SU-DHL-6 (cell line): ENCODE measurements around the gene OBSCN.

Source experiments
- H2AFZ ChIP-seq: fragments of 200-600 bp; sonication (generic); 2 replicates; pipeline ENCODE4 v1.6.1; 2014; ENCODE audit warnings: low read depth, mild to moderate bottlenecking, moderate library complexity, mixed read lengths, antibody characterized with exemption, low read length; ENCODE audit not compliant: severe bottlenecking
- H3F3A ChIP-seq: fragments of 200-600 bp; shearing (Covaris generic); 2 replicates; pipeline ENCODE4 v1.6.0; 2016; ENCODE audit warnings: antibody characterized with exemption, mild to moderate bottlenecking; ENCODE audit not compliant: insufficient read depth
- H3K27ac ChIP-seq: fragments of 200-600 bp; sonication (generic); 2 replicates; pipeline ENCODE4 v1.5.1; 2016; ENCODE audit warnings: low read depth, mild to moderate bottlenecking, low read length, moderate library complexity, mixed read lengths
- H3K27me3 ChIP-seq: fragments of 200-600 bp; sonication (generic), shearing (Covaris generic); 2 replicates; pipeline ENCODE4 v1.6.0; 2014; ENCODE audit warnings: mild to moderate bottlenecking, low read length
- H3K36me3 ChIP-seq: fragments of 200-600 bp; sonication (generic); 2 replicates; pipeline ENCODE4 v1.6.1; 2014; ENCODE audit warnings: mild to moderate bottlenecking, low read length, mixed read lengths
- H3K4me2 ChIP-seq: fragments of 300-600, 200-600 bp; shearing (Covaris generic), sonication (generic); 2 replicates; pipeline ENCODE4 v1.6.0; 2014; ENCODE audit warnings: low read length, low read depth, mild to moderate bottlenecking; ENCODE audit not compliant: poor library complexity, severe bottlenecking
- H3K4me3 ChIP-seq: fragments of 200-600 bp; sonication (generic); 2 replicates; pipeline ENCODE4 v1.5.1; 2014; ENCODE audit warnings: antibody characterized with exemption, low read length, mild to moderate bottlenecking, mixed read lengths; ENCODE audit not compliant: insufficient read depth, poor library complexity, severe bottlenecking
- H3K79me2 ChIP-seq: fragments of 200-600 bp; sonication (generic); 2 replicates; pipeline ENCODE4 v1.6.1; 2014; ENCODE audit warnings: mild to moderate bottlenecking, low read length, moderate library complexity; ENCODE audit not compliant: insufficient read depth
- H3K9ac ChIP-seq: fragments of 200-600 bp; sonication (generic); 2 replicates; pipeline ENCODE4 v1.7.0; 2014; ENCODE audit warnings: mild to moderate bottlenecking, low read length
- H3K9me2 ChIP-seq: fragments of 200-600 bp; sonication (generic); replicated peaks from 2 replicates; pipeline ENCODE4 v1.6.1; 2014; ENCODE audit warnings: low read length; ENCODE audit not compliant: insufficient read depth
- H3K9me3 ChIP-seq: fragments of 200-600 bp; sonication (generic); 2 replicates; pipeline ENCODE4 v1.6.1; 2014; ENCODE audit warnings: low read length, mixed read lengths; ENCODE audit not compliant: insufficient read depth
- H4K20me1 ChIP-seq: fragments of 200-600 bp; sonication (generic); 2 replicates; pipeline ENCODE4 v1.6.1; 2014; ENCODE audit warnings: low read depth, mild to moderate bottlenecking, antibody characterized with exemption, low read length, moderate library complexity, mixed read lengths
- EZH2phosphoT487 ChIP-seq: fragments of 200-600 bp; sonication (generic), shearing (Covaris generic); conservative IDR thresholded peaks from 2 replicates; pipeline ENCODE4 v1.6.1; 2018; ENCODE audit warnings: mild to moderate bottlenecking, antibody characterized with exemption, low read length, moderate library complexity, mixed read lengths
- TF ChIP-seq, protein P1 (sequence below): fragments of 200-600 bp; sonication (generic); IDR thresholded peaks from one replicate; pipeline ENCODE4 v1.5.1; 2017; ENCODE audit warnings: antibody characterized with exemption, mild to moderate bottlenecking, low read length, moderate library complexity; ENCODE audit not compliant: insufficient read depth, poor library complexity, severe bottlenecking

The OBSCN gene

DNA sequence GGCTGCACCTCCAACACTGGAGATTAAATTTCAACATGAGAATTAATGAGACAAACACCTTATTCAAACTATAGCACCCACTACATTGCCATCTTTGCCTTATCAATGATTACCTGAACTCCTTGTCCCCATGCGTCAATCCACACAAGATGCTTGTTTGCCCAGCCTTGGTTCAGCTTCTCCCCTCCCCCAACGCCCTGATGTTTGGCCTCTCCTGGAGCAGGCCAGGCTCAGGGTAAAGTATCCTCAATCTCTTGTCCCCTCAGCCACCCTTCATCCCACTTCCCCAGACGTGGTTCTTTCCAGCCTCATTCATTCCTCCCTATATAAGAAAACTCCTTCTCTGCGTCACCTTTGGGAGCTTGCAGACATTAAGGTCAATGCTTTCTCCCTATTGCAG is 220.6 kb downstream of the OBSCN start:
- no peaks in the 10 kb centered on the region for H3K27me3 ChIP-seq
- no peaks in the 10 kb centered on the region for H4K20me1 ChIP-seq
- no peaks in the 10 kb centered on the region for H3K9me2 ChIP-seq
- H3K27ac ChIP-seq = no peak overlapping the region
- H3K4me2 ChIP-seq = no peak overlapping the region
- H3K36me3 ChIP-seq = no peaks in the 10 kb centered on the region
- no peaks in the 10 kb centered on the region for H3F3A ChIP-seq
- TF ChIP-seq EZH2phosphoT487 = no peak
- TF ChIP-seq, protein P1, sequence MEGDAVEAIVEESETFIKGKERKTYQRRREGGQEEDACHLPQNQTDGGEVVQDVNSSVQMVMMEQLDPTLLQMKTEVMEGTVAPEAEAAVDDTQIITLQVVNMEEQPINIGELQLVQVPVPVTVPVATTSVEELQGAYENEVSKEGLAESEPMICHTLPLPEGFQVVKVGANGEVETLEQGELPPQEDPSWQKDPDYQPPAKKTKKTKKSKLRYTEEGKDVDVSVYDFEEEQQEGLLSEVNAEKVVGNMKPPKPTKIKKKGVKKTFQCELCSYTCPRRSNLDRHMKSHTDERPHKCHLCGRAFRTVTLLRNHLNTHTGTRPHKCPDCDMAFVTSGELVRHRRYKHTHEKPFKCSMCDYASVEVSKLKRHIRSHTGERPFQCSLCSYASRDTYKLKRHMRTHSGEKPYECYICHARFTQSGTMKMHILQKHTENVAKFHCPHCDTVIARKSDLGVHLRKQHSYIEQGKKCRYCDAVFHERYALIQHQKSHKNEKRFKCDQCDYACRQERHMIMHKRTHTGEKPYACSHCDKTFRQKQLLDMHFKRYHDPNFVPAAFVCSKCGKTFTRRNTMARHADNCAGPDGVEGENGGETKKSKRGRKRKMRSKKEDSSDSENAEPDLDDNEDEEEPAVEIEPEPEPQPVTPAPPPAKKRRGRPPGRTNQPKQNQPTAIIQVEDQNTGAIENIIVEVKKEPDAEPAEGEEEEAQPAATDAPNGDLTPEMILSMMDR = no peak
- H2AFZ ChIP-seq = no peak overlapping the region
- no peaks in the 10 kb centered on the region for H3K79me2 ChIP-seq
- no peaks in the 10 kb centered on the region for H3K9me3 ChIP-seq
- no peak overlapping the region for H3K4me3 ChIP-seq
- H3K9ac ChIP-seq = no peak overlapping the region
